22Rv1 (cell line): ENCODE results near the gene COBLL1.

Experiments used
- ZFX ChIP-seq: fragments of 450-650 bp; IDR thresholded peaks from 2 replicates; pipeline ENCODE4 v1.6.1; 2017; ENCODE audit warnings: antibody characterized with exemption, borderline replicate concordance
- TF ChIP-seq, protein P1 (sequence below): fragments of 450-650 bp; IDR thresholded peaks from 2 replicates; pipeline ENCODE4 v1.5.1; 2017; ENCODE audit warnings: mild to moderate bottlenecking

DNA sequence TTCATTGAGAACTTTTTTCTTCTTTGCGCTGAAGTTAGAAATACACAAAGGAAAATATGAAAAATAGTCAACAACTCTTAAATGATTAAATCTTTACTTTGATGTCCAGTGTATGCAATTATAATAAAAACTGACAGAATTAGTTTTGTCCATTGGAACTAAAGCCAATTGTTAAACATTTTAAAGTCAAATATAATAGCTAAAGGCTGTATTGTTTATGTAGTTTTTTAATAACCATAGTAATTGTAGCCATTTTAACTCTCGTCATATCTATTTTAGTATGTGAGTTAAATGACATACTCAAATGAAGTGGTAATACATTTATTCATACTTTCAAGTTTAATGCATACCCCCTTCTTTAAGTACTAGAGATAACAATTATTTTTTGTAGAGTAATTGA lies 4.7 kb upstream of the COBLL1 start:
- TF ChIP-seq, protein P1, sequence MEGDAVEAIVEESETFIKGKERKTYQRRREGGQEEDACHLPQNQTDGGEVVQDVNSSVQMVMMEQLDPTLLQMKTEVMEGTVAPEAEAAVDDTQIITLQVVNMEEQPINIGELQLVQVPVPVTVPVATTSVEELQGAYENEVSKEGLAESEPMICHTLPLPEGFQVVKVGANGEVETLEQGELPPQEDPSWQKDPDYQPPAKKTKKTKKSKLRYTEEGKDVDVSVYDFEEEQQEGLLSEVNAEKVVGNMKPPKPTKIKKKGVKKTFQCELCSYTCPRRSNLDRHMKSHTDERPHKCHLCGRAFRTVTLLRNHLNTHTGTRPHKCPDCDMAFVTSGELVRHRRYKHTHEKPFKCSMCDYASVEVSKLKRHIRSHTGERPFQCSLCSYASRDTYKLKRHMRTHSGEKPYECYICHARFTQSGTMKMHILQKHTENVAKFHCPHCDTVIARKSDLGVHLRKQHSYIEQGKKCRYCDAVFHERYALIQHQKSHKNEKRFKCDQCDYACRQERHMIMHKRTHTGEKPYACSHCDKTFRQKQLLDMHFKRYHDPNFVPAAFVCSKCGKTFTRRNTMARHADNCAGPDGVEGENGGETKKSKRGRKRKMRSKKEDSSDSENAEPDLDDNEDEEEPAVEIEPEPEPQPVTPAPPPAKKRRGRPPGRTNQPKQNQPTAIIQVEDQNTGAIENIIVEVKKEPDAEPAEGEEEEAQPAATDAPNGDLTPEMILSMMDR, result no peak
- TF ChIP-seq ZFX, result no peak
